ENCODE measurements around the gene CEACAM16.

GRCh38 chr19:44725251-44725650, 26.3 kb downstream of the CEACAM16 start:
- no peak for TF ChIP-seq POLR2AphosphoS5 (IDR thresholded peaks at IDR 0.05; ENCODE audit: low read depth)
- TF ChIP-seq, protein P1, sequence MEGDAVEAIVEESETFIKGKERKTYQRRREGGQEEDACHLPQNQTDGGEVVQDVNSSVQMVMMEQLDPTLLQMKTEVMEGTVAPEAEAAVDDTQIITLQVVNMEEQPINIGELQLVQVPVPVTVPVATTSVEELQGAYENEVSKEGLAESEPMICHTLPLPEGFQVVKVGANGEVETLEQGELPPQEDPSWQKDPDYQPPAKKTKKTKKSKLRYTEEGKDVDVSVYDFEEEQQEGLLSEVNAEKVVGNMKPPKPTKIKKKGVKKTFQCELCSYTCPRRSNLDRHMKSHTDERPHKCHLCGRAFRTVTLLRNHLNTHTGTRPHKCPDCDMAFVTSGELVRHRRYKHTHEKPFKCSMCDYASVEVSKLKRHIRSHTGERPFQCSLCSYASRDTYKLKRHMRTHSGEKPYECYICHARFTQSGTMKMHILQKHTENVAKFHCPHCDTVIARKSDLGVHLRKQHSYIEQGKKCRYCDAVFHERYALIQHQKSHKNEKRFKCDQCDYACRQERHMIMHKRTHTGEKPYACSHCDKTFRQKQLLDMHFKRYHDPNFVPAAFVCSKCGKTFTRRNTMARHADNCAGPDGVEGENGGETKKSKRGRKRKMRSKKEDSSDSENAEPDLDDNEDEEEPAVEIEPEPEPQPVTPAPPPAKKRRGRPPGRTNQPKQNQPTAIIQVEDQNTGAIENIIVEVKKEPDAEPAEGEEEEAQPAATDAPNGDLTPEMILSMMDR (IDR thresholded peaks at IDR 0.05; ENCODE audit: insufficient read depth, low read length) = no peak
- TF ChIP-seq, protein P2, sequence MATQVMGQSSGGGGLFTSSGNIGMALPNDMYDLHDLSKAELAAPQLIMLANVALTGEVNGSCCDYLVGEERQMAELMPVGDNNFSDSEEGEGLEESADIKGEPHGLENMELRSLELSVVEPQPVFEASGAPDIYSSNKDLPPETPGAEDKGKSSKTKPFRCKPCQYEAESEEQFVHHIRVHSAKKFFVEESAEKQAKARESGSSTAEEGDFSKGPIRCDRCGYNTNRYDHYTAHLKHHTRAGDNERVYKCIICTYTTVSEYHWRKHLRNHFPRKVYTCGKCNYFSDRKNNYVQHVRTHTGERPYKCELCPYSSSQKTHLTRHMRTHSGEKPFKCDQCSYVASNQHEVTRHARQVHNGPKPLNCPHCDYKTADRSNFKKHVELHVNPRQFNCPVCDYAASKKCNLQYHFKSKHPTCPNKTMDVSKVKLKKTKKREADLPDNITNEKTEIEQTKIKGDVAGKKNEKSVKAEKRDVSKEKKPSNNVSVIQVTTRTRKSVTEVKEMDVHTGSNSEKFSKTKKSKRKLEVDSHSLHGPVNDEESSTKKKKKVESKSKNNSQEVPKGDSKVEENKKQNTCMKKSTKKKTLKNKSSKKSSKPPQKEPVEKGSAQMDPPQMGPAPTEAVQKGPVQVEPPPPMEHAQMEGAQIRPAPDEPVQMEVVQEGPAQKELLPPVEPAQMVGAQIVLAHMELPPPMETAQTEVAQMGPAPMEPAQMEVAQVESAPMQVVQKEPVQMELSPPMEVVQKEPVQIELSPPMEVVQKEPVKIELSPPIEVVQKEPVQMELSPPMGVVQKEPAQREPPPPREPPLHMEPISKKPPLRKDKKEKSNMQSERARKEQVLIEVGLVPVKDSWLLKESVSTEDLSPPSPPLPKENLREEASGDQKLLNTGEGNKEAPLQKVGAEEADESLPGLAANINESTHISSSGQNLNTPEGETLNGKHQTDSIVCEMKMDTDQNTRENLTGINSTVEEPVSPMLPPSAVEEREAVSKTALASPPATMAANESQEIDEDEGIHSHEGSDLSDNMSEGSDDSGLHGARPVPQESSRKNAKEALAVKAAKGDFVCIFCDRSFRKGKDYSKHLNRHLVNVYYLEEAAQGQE (IDR thresholded peaks at IDR 0.05; ENCODE audit: insufficient replicate concordance, low read depth) = no peak
- no peak for TF ChIP-seq GABPA (IDR thresholded peaks at IDR 0.05; ENCODE audit: low read depth)
